Regular cardiac myocyte (primary cell): ENCODE results near the gene HSP90AA1. TPM values are rescaled to one million over a fixed set of nuclear protein-coding genes. Genes with fewer than 3 reads are reported as not detected.

Experiments used
- total RNA-seq: library from RNA; depleted of rRNA; stranded (reverse); fragments of >200 nt; gene quantifications from 2 replicates; pipeline ENCODE4 v1.2.3, GENCODE V29; 2014

The HSP90AA1 gene
- total RNA-seq: 1,098 and 2,123 TPM in 2 replicates

DNA sequence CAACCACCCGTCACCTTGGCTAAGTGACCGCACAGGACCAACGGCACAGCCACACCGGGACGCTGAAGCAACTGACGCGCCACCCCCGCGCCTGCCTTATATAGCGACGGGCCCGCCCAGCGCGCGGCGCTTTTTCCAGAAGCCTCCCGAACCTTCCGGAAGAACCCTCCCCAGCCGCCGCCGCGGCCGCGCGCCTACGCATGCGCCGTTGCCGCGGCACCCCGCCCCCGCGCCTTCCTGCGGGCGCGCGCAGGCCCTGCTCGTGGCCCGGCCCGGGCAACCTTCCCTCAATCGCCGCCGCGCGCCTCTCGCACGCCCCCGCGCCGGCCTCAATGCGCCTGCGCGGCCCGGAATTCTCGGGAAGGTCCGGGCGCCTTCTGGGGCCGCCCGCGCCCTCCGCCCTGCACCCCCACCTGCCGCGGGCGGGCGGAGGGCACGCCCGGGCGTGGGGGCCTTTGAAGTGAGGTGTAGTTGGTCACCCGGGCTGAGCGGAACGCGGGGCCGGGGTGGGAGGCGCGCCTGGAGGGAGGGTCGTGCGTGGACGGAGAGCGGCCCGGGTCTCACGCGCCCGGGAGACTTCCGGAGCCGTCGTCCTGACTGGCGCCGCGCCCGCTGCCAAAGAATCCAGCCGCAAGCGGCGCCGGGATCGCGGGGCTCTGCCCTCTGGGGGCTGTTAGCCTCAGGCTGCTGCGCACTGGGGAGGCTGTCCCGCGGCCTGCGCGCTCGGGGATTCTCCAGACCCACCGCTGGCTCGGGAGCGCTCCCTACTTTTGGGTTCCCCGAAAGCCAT, at the start of gene HSP90AA1:
Gene HSP90AA1, minus strand, starts transcription at position 73 of the 790 bp plus-strand sequence. CDS start 666 bp downstream, outside the sequence.

Other genes with a start within 250 kb of the HSP90AA1 start
- 602 and 609 TPM in 2 replicates for gene DYNC1H1, start 122.5 kb downstream of the HSP90AA1 start, total RNA-seq
- 13.8 and 19.2 TPM in 2 replicates for gene WDR20, start 52.9 kb upstream of the HSP90AA1 start, total RNA-seq
- 15.2 and 19.7 TPM in 2 replicates for gene MOK, start 218.1 kb upstream of the HSP90AA1 start, total RNA-seq
- 7.3 and 9.4 TPM in 2 replicates for gene ZNF839, start 232.7 kb upstream of the HSP90AA1 start, total RNA-seq